GM10248 (cell line): Measurements from ENCODE around the gene VMP1.

Source experiments
- CTCF ChIA-PET: fragments of 300-600 bp; sonication (Branson Sonifier 250); formaldehyde crosslinking; extraction: SDS; loops from one replicate; lab custom pipeline; 2021; ENCODE audit warnings: antibody characterized with exemption; lab: Yijun Ruan, JAX
- POLR2A ChIA-PET: fragments of 350-650 bp; sonication (Branson Sonifier 250); formaldehyde crosslinking; extraction: SDS; loops from one replicate; lab custom pipeline; 2020; ENCODE audit warnings: antibody characterized with exemption; lab: Yijun Ruan, JAX
- DNase-seq: peaks from one replicate; pipeline ENCODE4 v3.0.0; 2012; ENCODE audit errors: extremely low spot score
- TF ChIP-seq, protein P1 (sequence below): IDR thresholded peaks from 2 replicates; pipeline ENCODE4 v1.5.1; 2012; ENCODE audit warnings: mild to moderate bottlenecking, low read depth; ENCODE audit errors: extremely low read depth, missing control alignments, control extremely low read depth

The VMP1 gene

DNA sequence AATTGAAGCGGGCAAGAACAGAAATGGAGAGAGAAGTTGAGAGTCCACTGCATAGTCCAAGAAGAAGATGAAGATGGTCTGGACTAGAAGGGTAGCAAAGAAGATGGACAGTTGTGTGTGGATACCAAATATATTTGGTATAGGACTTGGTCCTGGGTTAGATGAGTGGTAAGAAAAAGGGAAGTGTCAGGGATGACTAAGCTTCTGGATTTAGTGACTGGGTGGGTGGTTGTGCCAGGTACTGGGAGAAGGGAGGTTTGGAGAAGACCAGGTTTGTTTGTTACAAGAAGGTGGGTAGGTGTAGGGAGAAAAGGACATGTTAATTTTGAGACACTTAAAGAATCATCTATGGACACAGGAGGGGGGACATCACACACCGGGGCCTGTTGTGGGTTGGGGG is 5.4 kb downstream of the VMP1 start:
- no peak for DNase-seq
- ChIA-PET CTCF (no interaction called here), POLR2A (no interaction called here)
- TF ChIP-seq, protein P1, sequence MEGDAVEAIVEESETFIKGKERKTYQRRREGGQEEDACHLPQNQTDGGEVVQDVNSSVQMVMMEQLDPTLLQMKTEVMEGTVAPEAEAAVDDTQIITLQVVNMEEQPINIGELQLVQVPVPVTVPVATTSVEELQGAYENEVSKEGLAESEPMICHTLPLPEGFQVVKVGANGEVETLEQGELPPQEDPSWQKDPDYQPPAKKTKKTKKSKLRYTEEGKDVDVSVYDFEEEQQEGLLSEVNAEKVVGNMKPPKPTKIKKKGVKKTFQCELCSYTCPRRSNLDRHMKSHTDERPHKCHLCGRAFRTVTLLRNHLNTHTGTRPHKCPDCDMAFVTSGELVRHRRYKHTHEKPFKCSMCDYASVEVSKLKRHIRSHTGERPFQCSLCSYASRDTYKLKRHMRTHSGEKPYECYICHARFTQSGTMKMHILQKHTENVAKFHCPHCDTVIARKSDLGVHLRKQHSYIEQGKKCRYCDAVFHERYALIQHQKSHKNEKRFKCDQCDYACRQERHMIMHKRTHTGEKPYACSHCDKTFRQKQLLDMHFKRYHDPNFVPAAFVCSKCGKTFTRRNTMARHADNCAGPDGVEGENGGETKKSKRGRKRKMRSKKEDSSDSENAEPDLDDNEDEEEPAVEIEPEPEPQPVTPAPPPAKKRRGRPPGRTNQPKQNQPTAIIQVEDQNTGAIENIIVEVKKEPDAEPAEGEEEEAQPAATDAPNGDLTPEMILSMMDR, result no peak

DNA sequence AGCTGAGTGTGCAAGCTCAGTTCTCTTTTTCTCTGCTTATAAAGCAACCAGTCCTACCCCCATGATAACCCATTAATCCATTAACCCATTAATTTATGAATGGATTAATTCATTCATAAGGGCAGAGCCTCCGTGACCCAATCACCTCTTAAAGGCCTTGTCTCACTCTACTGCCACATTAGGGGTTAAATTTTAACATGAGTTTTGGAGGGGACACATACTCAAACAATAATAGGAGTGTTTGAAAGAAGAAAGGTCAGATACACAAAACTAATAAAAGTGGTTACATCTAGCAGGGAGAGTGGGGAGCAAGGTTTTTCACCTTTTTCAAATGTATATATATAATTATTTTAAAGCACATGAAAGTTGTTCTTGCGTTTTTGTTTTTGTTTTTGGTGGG is 6.8 kb downstream of the VMP1 start:
- POLR2A ChIA-PET, result interaction anchor here (0.6 kb wide), 1 partner anchor 1056 kb away, joined by 3 read pairs; no protein-coding TSS in a partner anchor

DNA sequence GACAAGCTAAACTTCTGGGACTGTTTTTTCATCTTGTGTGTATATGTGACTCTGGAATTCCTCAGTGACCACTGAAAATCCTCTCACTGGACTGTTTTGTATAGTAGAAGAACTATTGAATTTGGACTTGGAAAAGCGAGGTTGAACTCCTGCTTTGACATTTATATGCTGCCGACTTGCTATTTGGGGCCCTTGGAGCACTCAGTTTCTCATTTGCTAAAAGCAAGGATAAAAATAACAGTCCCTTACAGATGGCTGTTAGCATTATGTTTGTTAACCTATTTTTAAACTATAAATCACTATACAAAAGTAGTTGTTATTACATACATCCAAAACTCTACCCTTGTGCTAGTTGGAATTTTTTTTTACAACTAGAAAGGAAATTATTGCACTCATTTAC is 9.0 kb downstream of the VMP1 start:
- no peak for DNase-seq
- TF ChIP-seq, protein P1, result no peak
- POLR2A ChIA-PET, result interaction anchor here (0.6 kb wide), 1 partner anchor 11 kb away, joined by 3 read pairs; no protein-coding TSS in a partner anchor
- CTCF ChIA-PET, result no interaction called here

More for the DNA sequence above, 6.8 kb downstream of the VMP1 start:
- CTCF ChIA-PET, result no interaction called here
- TF ChIP-seq, protein P1, result no peak
- DNase-seq, result no peak

- ChIA-PET CTCF (no interaction called here), POLR2A (no interaction called here)
- TF ChIP-seq, protein P1, result no peak
- DNase-seq, result no peak
These were observed 12.1 kb downstream of the VMP1 start for GRCh38 chr17:59719526-59719925.

DNA sequence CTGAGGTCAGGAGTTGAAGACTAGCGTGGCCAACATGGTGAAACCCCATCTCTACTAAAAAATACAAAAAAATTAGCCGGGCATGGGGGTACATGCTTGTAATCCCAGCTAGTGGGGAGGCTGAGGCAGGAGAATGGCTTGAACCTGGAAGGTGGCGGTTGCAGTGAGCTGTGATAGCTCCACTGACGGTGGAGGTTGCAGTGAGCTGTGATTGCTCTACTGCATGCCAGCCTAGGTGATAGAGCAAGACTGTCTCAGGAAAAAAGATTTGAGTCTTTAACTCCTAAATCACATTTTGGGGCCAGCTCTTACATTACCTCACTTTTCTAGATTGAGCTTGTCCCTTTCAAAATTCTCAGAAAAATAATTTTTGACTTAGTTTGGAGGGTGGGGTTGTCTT is 15.2 kb downstream of the VMP1 start:
- TF ChIP-seq, protein P1, result no peak
- DNase-seq, result no peak
- ChIA-PET CTCF (interaction anchor here (1.0 to 1.6 kb wide), 3 partner anchors 11 to 19 kb away, joined by 5 read pairs; partner anchors contain the start of genes PTRH2 and VMP1), POLR2A (no interaction called here)

GRCh38 chr17:59723041-59723440 is 15.6 kb downstream of the VMP1 start:
- CTCF ChIA-PET, result interaction anchor here (1.4 to 1.6 kb wide), 2 partner anchors 11 to 16 kb away, joined by 5 read pairs; partner anchors contain the start of genes PTRH2 and VMP1
- TF ChIP-seq, protein P1, result no peak
- DNase-seq, result no peak
- POLR2A ChIA-PET, result no interaction called here
